HCT116 (cell line): ENCODE results near the gene VTI1B. TPM values are rescaled to one million over a fixed set of nuclear protein-coding genes. Genes with fewer than 3 reads are reported as not detected.

Experiments
- ATAC-seq: fragments of 200-7000 bp; cut with Tn5 transposase; 2 replicates; pipeline ENCODE4 v1.9.1; 2020; ENCODE audit warnings: mild to moderate bottlenecking, moderate library complexity
- BruUV-seq: library from RNA; stranded (reverse); fragments of 400-500 nt; replicated peaks from 2 replicates; lab custom pipeline; 2021; lab: Mats Ljungman, UMichigan
- CTCF ChIA-PET: fragments of 300-600 bp; sonication (Branson Sonifier 250); formaldehyde crosslinking; loops from one replicate; lab custom pipeline; 2021; ENCODE audit warnings: antibody characterized with exemption; lab: Charles Lee
- POLR2A ChIA-PET: fragments of 300-600, 350-600 bp; sonication (Branson Sonifier 250); formaldehyde crosslinking; loops from one replicate; lab custom pipeline; 2021; ENCODE audit warnings: antibody characterized with exemption; lab: Charles Lee
- RAD21 ChIA-PET, 2 experiments: fragments of 300-600 bp; sonication (Branson Sonifier 250); formaldehyde crosslinking; loops; one replicate each; lab custom pipeline; 2023; ENCODE audit warnings: low total read pairs in 2 of 2; ENCODE audit not compliant: uncharacterized antibody in 2 of 2, unreplicated experiment in 2 of 2, low non-redundant PET in 1 of 2; lab: Charles Lee
- DNase-seq: peaks from one replicate; pipeline ENCODE4 v3.0.0-alpha.2; 2010; ENCODE audit warnings: low read depth, low spot score
- H2AFZ ChIP-seq: fragments of 200-600 bp; shearing (Covaris generic), sonication (generic); 2 replicates; pipeline ENCODE4 v1.6.1; 2017; ENCODE audit warnings: low read depth, mixed run types, mixed read lengths, antibody characterized with exemption, low read length; ENCODE audit not compliant: poor library complexity, severe bottlenecking
- H3K27ac ChIP-seq: 2 replicates; pipeline ENCODE4 v1.5.1; 2012; ENCODE audit warnings: low read depth, low read length
- H3K27me3 ChIP-seq: fragments of 200-600 bp; sonication (generic); 2 replicates; pipeline ENCODE4 v1.6.1; 2016; ENCODE audit warnings: mixed run types, low read length, mixed read lengths; ENCODE audit not compliant: insufficient read depth
- H3K36me3 ChIP-seq, 2 experiments: fragments of 200-500 bp in 1 of 2; fragments of 200-600 bp in 1 of 2; sonication (Bioruptor generic) in 1 of 2; sonication (generic) in 1 of 2; 2 replicates each; pipeline versions ENCODE4 v1.5.1 to v1.6.1; 2014 to 2016; ENCODE audit warnings: low read length in 2 of 2, inconsistent platforms in 1 of 2, mixed read lengths in 1 of 2, mixed run types in 1 of 2; ENCODE audit not compliant: insufficient read depth in 2 of 2, control insufficient read depth in 1 of 2
- H3K4me1 ChIP-seq, 2 experiments: fragments of 200-600 bp in 1 of 2; sonication (generic) in 1 of 2; 2 replicates each; pipeline versions ENCODE4 v1.5.1 to v1.6.1; 2012 to 2017; ENCODE audit warnings: low read length in 2 of 2, inconsistent platforms in 1 of 2, mild to moderate bottlenecking in 1 of 2, mixed read lengths in 1 of 2, mixed run types in 1 of 2, moderate library complexity in 1 of 2; ENCODE audit not compliant: insufficient read depth in 2 of 2, control insufficient read depth in 1 of 2
- H3K4me2 ChIP-seq: fragments of 200-600 bp; sonication (generic); 2 replicates; pipeline ENCODE4 v1.6.1; 2017; ENCODE audit warnings: mixed run types, low read length, mixed read lengths
- H3K4me3 ChIP-seq, 2 experiments: fragments of 200-600 bp in 1 of 2; sonication (generic) in 1 of 2; replicated peaks in 1 of 2; 2 replicates each; pipeline ENCODE4 v1.5.1; 2011 to 2016; ENCODE audit warnings: low read length in 2 of 2, control low read depth in 1 of 2, low read depth in 1 of 2, mild to moderate bottlenecking in 1 of 2, mixed read lengths in 1 of 2, mixed run types in 1 of 2
- H3K79me2 ChIP-seq: fragments of 200-600 bp; sonication (generic); 2 replicates; pipeline ENCODE4 v1.6.1; 2017; ENCODE audit warnings: mild to moderate bottlenecking, mixed run types, low read length, moderate library complexity, mixed read lengths; ENCODE audit not compliant: insufficient read depth
- H3K9ac ChIP-seq: fragments of 200-600 bp; sonication (generic); 2 replicates; pipeline ENCODE4 v1.6.1; 2016; ENCODE audit warnings: low read length, mixed read lengths
- H3K9me2 ChIP-seq: fragments of 200-600 bp; sonication (generic), shearing (Covaris generic); 2 replicates; pipeline ENCODE4 v1.6.1; 2017; ENCODE audit warnings: mixed run types, mild to moderate bottlenecking, moderate library complexity; ENCODE audit not compliant: insufficient read depth
- H3K9me3 ChIP-seq, 2 experiments: fragments of 200-500 bp in 1 of 2; fragments of 200-600 bp in 1 of 2; sonication (Bioruptor generic) in 1 of 2; sonication (generic) in 1 of 2; 2 replicates each; pipeline ENCODE4 v1.6.1; 2014 to 2017; ENCODE audit warnings: low read length in 2 of 2, mixed read lengths in 2 of 2, inconsistent platforms in 1 of 2, low read depth in 1 of 2, mild to moderate bottlenecking in 1 of 2, mixed run types in 1 of 2, moderate library complexity in 1 of 2; ENCODE audit not compliant: control insufficient read depth in 1 of 2, insufficient read depth in 1 of 2
- H4K20me1 ChIP-seq: fragments of 200-600 bp; sonication (generic), shearing (Covaris generic); 2 replicates; pipeline ENCODE4 v1.6.1; 2017; ENCODE audit warnings: mixed run types, mild to moderate bottlenecking, moderate library complexity; ENCODE audit not compliant: insufficient read depth
- CBX3 ChIP-seq: IDR thresholded peaks from 2 replicates; pipeline ENCODE4 v1.6.1; 2012; ENCODE audit warnings: low read depth
- EGR1 ChIP-seq: IDR thresholded peaks from 2 replicates; pipeline ENCODE4 v1.6.1; 2012; ENCODE audit warnings: low read depth
- ELF1 ChIP-seq: IDR thresholded peaks from 2 replicates; pipeline ENCODE4 v1.6.1; 2012; ENCODE audit warnings: low read depth, borderline replicate concordance
- EZH2 ChIP-seq: fragments of 200-600 bp; sonication (generic); IDR thresholded peaks from 2 replicates; pipeline ENCODE4 v1.6.1; 2017; ENCODE audit warnings: antibody characterized with exemption, mixed run types
- EZH2phosphoT487 ChIP-seq: fragments of 200-600 bp; IDR thresholded peaks from 2 replicates; pipeline ENCODE4 v1.6.1; 2018; ENCODE audit warnings: antibody characterized with exemption, borderline replicate concordance
- JUND ChIP-seq: IDR thresholded peaks from 2 replicates; pipeline ENCODE4 v1.6.1; 2012
- POLR2AphosphoS5 ChIP-seq: IDR thresholded peaks from 2 replicates; pipeline ENCODE4 v1.6.1; 2011; ENCODE audit warnings: mild to moderate bottlenecking, low read depth, low read length, moderate library complexity
- RAD21 ChIP-seq: IDR thresholded peaks from 2 replicates; pipeline ENCODE4 v1.6.1; 2012; ENCODE audit warnings: low read depth, mild to moderate bottlenecking
- SIN3A ChIP-seq: IDR thresholded peaks from 2 replicates; pipeline ENCODE4 v1.6.1; 2012; ENCODE audit warnings: low read depth
- SP1 ChIP-seq: IDR thresholded peaks from 2 replicates; pipeline ENCODE4 v1.6.1; 2012; ENCODE audit warnings: low read depth
- SRF ChIP-seq: IDR thresholded peaks from 2 replicates; pipeline ENCODE4 v1.6.1; 2012; ENCODE audit warnings: low read depth
- TCF7L2 ChIP-seq: IDR thresholded peaks from 2 replicates; pipeline ENCODE4 v1.7.0; 2011; ENCODE audit warnings: borderline replicate concordance, inconsistent platforms; ENCODE audit not compliant: insufficient read depth, insufficient read length; ENCODE audit errors: extremely low read depth
- YY1 ChIP-seq: IDR thresholded peaks from 2 replicates; pipeline ENCODE4 v1.6.1; 2011; ENCODE audit warnings: low read length, low read depth, moderate library complexity, mild to moderate bottlenecking; ENCODE audit not compliant: insufficient replicate concordance; ENCODE audit errors: extremely low read depth
- ZBTB33 ChIP-seq: IDR thresholded peaks from 2 replicates; pipeline ENCODE4 v1.6.1; 2011; ENCODE audit warnings: mild to moderate bottlenecking, low read length, moderate library complexity; ENCODE audit not compliant: insufficient replicate concordance; ENCODE audit errors: extremely low read depth
- ZFX ChIP-seq: fragments of 450-650 bp; IDR thresholded peaks from 2 replicates; pipeline ENCODE4 v1.6.1; 2017
- ZNF274 ChIP-seq: fragments of 200-500 bp; sonication (Bioruptor generic); IDR thresholded peaks from 2 replicates; pipeline ENCODE4 v1.6.1; 2014; ENCODE audit warnings: mild to moderate bottlenecking, low read depth, low read length, inconsistent platforms
- intact Hi-C: fragments of 100-400 bp; cut with micrococcal nuclease; formaldehyde crosslinking; loops from 2 replicates; pipeline ENCODE4 v1.10.0; 2022
- total RNA-seq: library from RNA; stranded (reverse); gene quantifications from one replicate; pipeline ENCODE4 v1.2.1, GENCODE V29; 2021; ENCODE audit not compliant: unreplicated experiment
- TF ChIP-seq, protein P1 (sequence below): IDR thresholded peaks from 2 replicates; pipeline ENCODE4 v1.6.1; 2012
- TF ChIP-seq, protein P2 (sequence below): IDR thresholded peaks from 2 replicates; pipeline ENCODE4 v1.6.1; 2012; ENCODE audit warnings: low read depth
- TF ChIP-seq, protein P3 (sequence below), 3 experiments: fragments of 200-600 bp in 1 of 3; sonication (generic) in 1 of 3; IDR thresholded peaks in 2 of 3; conservative IDR thresholded peaks in 1 of 3; 2 replicates each; pipeline ENCODE4 v1.5.1; 2012 to 2017; ENCODE audit warnings: low read depth in 2 of 3, low read length in 2 of 3, antibody characterized with exemption in 1 of 3, borderline replicate concordance in 1 of 3, control low read depth in 1 of 3, mild to moderate bottlenecking in 1 of 3, mixed read lengths in 1 of 3, mixed run types in 1 of 3, moderate library complexity in 1 of 3; ENCODE audit not compliant: insufficient read depth in 1 of 3

Gene VTI1B
- total RNA-seq, 1 experiment from 2014 or later = 86.3 TPM

GRCh38 chr14:67610491-67610890 is 63.9 kb downstream of the VTI1B start:
- no peak for DNase-seq
- Histone ChIP-seq H3K27ac (no peak overlapping the region), H3K36me3 (no peaks in the 10 kb centered on the region), H3K9ac (no peak overlapping the region), H3K79me2 (no peaks in the 10 kb centered on the region), H3K4me1 (no peaks in the 10 kb centered on the region), H4K20me1 (no peaks in the 10 kb centered on the region), H3K4me2 (no peak overlapping the region), H3K9me3 (no peaks in the 10 kb centered on the region), H3K27me3 (peaks cover 13% of the 10 kb centered on the region; the same call in 1 of the 2 replicates), H2AFZ (no peak overlapping the region), H3K9me2 (no peaks in the 10 kb centered on the region), H3K4me3 (no peak overlapping the region)
- ChIA-PET RAD21 (no interaction called here), POLR2A (no interaction called here), CTCF (interaction anchor here (1.2 kb wide), 1 partner anchor 56 kb away, joined by 3 read pairs; no protein-coding TSS in a partner anchor)
- no peak for ATAC-seq
- no TSS peak for BruUV-seq
- intact Hi-C loops = no loop called here
- no peak for TF ChIP-seq ELF1
- TF ChIP-seq ZBTB33 = no peak
- no peak for TF ChIP-seq EGR1
- TF ChIP-seq ZNF274 = no peak
- TF ChIP-seq ZFX = no peak
- TF ChIP-seq CBX3 = no peak
- TF ChIP-seq EZH2phosphoT487 = no peak
- TF ChIP-seq JUND = no peak
- no peak for TF ChIP-seq SIN3A
- TF ChIP-seq, protein P1, sequence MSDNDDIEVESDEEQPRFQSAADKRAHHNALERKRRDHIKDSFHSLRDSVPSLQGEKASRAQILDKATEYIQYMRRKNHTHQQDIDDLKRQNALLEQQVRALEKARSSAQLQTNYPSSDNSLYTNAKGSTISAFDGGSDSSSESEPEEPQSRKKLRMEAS = no peak
- no peak for TF ChIP-seq RAD21
- TF ChIP-seq SP1 = no peak
- no peak for TF ChIP-seq TCF7L2
- TF ChIP-seq, protein P2, sequence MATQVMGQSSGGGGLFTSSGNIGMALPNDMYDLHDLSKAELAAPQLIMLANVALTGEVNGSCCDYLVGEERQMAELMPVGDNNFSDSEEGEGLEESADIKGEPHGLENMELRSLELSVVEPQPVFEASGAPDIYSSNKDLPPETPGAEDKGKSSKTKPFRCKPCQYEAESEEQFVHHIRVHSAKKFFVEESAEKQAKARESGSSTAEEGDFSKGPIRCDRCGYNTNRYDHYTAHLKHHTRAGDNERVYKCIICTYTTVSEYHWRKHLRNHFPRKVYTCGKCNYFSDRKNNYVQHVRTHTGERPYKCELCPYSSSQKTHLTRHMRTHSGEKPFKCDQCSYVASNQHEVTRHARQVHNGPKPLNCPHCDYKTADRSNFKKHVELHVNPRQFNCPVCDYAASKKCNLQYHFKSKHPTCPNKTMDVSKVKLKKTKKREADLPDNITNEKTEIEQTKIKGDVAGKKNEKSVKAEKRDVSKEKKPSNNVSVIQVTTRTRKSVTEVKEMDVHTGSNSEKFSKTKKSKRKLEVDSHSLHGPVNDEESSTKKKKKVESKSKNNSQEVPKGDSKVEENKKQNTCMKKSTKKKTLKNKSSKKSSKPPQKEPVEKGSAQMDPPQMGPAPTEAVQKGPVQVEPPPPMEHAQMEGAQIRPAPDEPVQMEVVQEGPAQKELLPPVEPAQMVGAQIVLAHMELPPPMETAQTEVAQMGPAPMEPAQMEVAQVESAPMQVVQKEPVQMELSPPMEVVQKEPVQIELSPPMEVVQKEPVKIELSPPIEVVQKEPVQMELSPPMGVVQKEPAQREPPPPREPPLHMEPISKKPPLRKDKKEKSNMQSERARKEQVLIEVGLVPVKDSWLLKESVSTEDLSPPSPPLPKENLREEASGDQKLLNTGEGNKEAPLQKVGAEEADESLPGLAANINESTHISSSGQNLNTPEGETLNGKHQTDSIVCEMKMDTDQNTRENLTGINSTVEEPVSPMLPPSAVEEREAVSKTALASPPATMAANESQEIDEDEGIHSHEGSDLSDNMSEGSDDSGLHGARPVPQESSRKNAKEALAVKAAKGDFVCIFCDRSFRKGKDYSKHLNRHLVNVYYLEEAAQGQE = no peak
- no peak for TF ChIP-seq SRF
- TF ChIP-seq YY1 = no peak
- no peak for TF ChIP-seq POLR2AphosphoS5
- no peak for TF ChIP-seq EZH2
- TF ChIP-seq, protein P3, sequence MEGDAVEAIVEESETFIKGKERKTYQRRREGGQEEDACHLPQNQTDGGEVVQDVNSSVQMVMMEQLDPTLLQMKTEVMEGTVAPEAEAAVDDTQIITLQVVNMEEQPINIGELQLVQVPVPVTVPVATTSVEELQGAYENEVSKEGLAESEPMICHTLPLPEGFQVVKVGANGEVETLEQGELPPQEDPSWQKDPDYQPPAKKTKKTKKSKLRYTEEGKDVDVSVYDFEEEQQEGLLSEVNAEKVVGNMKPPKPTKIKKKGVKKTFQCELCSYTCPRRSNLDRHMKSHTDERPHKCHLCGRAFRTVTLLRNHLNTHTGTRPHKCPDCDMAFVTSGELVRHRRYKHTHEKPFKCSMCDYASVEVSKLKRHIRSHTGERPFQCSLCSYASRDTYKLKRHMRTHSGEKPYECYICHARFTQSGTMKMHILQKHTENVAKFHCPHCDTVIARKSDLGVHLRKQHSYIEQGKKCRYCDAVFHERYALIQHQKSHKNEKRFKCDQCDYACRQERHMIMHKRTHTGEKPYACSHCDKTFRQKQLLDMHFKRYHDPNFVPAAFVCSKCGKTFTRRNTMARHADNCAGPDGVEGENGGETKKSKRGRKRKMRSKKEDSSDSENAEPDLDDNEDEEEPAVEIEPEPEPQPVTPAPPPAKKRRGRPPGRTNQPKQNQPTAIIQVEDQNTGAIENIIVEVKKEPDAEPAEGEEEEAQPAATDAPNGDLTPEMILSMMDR (IDR thresholded peaks at IDR 0.05 in 2 of 3, conservative IDR thresholded peaks at IDR 0.05 in 1 of 3; ENCODE audit: borderline replicate concordance in 1 of 3, insufficient read depth in 1 of 3, low read depth in 2 of 3, low read length in 2 of 3) = no peak
